Right renal pelvis (tissue), 4 donors: Measurements from ENCODE around the gene TP63. TPM values are rescaled to one million over a fixed set of nuclear protein-coding genes. Genes with fewer than 3 reads are reported as not detected.

Experiments
- DNase-seq, 4 donors: peaks; one replicate each; pipeline ENCODE4 v3.0.0-alpha.2; 2013; ENCODE audit warnings: low read depth in 4 of 4, low spot score in 3 of 4, missing footprints in 1 of 4
- polyA plus RNA-seq, 4 donors: library from polyadenylated mRNA; unstranded; fragments of 120-200 nt; gene quantifications; one replicate each; pipeline ENCODE4 v1.2.1, GENCODE V29; 2013; ENCODE audit not compliant: insufficient read length in 4 of 4

The TP63 gene
- polyA plus RNA-seq, 4 donors, result 0.91 to 3.1 (median 1.7) TPM

DNA sequence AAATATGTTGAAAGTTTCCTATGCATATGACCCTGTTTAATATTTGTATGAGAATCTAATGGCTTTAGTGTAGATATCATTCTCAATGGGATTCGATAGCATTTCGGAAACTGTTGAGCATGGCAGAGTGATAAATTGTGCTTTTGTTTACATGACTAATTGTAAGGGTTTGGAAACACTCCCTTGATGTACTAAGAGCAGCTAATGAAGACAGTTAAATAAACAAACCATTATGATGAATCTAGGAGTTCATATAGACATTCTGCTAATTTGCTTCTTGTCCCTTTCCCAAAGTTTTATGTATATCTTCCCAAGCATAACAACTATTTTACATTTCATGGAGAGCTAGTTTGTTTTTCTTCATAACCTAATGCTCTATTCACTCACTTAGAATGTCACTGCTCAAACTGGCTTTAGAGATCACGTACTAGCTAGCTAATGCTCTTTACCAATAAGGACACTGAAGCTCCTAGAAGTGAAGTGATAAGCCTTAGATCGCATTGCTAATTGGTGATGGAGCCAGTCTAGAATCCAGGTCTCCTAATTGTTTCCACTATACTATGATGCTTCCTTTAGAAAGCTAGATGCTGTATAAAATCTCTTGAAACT is 140.8 kb downstream of the TP63 start:
- DNase-seq, result no peak

DNA sequence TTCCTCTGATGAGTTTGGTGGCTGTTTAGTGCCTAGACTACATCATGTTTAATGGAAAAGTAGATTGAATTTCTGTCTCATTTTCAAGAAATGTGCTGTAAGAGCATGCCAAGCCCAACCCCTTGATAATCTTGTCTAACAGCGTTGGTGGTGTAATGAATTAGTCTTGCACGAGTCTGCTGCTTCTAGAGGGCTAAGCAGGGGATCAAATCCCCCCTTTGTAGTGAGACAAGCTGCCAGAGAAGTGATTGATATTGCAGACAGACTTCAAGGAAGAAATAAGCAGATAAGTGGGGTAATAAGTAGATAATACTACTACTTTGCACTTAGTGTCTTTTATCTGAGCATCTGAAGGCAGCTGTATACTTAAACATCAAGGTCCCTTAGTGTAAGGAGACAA is 141.4 kb downstream of the TP63 start:
- DNase-seq, result no peak

DNA sequence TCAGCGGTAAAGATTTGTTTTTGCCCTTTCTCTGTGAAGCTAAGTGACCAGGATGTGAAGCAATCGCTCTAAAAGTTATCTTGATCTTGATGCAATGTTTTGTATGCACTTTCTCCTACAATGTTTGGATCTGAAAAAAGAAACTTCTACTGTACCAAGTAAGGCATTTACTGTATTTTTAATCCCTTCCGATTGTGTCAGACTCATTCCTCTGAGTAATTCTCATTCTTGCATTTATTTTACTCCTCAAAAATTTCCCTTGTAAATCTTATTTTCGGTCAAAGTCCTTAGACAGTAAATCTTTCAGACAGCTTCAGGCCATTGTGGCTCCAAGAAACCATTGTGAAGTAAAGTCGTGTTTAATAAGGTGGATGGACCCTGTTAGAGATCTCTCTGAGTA is 141.9 kb downstream of the TP63 start:
- no peak for DNase-seq

- DNase-seq, result no peak
Observed at GRCh38 chr3:189776149-189776824, 145.1 kb downstream of the TP63 start.

DNA sequence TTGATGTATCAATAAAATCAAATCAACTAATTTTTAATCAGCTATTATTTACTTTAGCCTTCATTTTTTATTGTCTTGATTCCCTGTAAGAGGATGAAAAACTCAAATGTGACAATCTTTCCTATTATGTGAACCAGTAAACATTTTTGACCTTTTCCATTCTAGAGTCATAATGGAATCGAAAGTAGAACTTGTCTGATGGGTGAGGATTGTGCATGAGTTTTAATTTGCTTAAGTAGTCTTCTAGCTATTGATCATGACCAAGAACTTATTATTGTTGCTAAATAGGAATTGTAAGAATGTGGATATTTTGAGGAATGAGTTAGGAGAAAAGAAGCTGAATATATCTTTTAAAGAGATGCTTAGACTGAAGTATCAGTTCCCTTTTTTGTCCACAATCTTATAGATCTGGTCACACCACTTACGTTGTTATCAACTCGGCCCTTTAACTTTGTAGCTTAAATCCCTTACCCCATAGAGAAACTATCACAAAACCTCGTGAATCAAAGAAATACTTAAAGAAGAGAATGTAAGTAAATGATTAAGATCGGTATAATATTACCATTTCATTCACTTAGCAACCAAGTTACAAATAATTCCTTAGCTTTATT is 147.3 kb downstream of the TP63 start:
- DNase-seq, result no peak

- DNase-seq, result no peak
Observed at GRCh38 chr3:189779166-189779565, 148.0 kb downstream of the TP63 start.

DNA sequence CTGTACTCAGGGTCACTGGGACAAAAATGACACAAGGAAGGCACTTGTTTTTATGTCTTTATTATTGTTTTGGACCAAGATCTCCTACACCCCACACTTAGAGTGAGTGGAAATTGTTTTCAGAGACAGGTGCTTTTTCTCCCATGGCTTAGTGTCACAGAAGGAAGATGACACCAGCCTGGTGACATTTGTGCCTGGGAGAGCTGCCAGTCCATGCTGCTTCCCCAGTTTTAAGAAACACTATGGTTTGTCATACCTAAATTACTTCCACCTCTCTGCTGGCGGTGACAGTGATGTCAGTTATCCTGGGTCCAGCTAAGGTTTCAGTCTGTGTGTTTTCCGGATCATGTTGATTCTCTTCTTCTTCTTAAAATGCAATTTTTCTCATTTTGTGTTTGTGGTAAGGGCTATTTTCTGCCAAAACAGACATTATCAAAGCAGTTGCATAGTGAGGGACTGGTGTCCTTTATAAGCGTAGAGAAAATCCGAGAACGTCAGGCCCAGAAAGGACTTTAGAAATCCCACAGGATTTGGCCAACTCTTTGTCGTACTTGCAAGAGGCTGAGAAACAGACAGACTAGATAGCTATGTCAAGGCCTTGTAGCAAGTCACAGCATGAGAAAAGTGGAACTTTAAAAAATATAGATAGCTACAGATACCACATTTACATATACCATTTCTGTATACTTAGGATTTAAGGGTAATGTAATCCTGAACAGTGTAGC is 149.5 kb downstream of the TP63 start:
- no peak for DNase-seq

- DNase-seq, result peak in 2 of 4 donors; percentile 28 to 35
Observed at GRCh38 chr3:189781415-189781814, 150.2 kb downstream of the TP63 start.

DNA sequence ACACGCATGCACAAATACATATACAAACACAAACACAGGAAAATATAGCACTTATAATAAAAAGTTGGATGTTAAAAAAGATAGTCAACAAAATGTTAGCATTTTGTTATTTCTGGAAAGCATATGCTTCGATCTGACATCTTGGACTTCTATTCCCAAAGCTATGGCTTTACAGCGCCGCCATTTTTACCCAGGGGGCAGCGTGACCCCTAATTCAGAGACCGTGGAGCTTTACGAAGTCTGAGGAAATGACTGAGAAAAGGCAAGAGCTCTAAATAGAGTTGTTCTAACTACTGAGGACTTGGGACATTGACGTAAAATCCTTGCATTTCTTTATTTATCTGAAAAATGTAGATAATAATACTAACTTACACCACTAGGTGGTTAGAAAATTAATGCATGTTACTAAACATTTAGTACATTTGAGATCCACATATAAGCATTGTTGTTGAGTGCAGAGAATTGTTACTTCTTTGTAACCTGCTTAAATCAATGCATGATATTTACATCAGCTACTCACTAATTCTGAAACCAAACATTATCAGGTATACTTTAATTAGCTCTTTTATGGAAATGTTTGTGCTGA is 155.4 kb downstream of the TP63 start:
- no peak for DNase-seq

DNA sequence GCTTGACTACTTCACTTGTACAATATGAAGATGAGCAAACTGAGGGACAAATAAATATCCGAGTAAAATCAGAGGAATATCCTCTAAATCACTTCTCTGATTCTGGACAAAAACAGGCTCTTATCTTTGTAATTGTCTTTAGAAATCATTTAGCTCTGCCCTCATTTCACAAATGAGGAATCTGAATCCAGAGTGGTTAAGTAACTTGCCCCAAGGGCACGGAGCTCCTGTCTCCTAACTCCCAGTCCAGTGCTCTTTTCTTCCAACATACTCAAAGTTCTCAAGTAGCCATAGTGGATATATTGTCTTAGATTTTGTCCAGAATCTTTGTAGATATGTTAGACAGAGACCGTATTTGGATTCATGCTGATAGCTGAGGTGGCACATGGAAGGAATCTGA is 156.0 kb downstream of the TP63 start:
- DNase-seq, result no peak

DNA sequence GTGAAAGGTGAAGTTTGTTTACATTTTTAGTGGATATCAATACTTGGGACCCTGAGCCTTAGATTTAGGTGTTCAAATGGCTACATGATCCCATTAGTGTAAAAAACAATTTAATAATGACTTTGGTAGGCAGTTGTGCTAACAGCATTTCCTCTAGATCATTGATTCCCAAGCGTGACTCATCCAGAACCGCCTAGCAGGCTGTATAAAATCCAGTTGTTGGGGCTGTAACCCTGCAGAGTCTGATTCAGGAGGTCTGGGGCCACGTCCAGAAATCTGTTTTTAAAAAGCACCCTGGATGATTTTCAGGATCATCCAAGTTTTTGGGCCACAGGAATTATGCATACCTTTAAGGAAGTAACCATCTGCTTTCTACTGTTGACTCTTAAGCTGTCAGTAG is 156.4 kb downstream of the TP63 start:
- no peak for DNase-seq

DNA sequence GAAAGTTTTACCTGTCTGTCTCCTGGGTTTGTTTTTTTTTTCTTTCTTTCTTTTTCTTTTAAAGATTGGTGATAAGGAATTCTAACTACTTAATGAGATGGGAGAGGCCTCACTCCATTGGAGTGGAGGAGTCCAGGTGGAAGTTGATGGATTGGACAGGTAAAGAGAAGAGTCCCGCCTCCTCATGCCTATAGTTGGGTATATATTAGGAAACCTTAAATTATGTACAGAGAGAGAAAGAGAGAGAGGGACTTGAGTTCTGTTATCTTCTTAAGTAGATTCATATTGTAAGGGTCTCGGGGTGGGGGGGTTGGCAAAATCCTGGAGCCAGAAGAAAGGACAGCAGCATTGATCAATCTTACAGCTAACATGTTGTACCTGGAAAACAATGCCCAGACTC is 158.2 kb downstream of the TP63 start:
- DNase-seq, result no peak

GRCh38 chr3:189790658-189791057 is 159.5 kb downstream of the TP63 start:
- no peak for DNase-seq

DNA sequence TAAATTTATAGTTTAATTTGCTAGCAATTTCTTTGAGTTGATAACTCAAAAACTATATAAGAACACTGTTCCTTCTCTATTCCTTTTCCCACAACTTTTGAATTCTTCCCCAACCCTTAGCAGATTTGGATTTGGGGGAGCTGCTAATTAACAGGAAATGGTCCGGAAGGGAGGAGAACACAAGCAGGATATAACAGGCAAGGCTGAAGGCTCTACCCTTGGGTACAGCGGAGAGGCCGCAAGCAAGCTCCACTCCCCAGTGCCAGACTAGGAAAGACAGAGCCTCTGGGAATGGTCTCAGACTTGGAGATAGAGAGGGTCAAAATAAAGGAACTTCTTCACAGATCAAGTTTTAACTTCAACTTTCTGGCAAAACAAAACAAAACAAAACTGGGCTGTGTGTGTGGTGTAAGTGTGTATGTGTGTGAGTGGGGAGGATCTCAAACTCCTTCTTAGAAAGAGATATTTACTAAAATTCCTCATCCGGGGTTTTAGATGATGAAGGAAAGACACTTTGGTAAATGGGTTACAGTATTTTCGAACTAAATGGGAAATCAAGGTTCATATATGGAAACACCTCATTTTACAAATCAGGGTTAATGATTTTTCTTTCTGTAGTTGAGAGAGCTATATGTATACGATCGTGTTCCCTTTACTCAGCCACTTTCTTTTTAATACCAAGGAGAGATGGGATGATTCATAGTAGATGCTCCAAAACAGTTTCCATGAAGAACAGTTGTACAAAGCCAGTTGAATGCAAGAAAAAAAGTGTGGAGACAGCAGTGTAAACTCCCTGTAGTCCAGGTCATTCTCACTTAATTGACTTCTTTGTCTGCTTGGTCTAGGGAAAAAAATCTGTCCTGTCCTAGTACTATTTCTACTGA is 161.1 kb downstream of the TP63 start:
- DNase-seq, result no peak

DNA sequence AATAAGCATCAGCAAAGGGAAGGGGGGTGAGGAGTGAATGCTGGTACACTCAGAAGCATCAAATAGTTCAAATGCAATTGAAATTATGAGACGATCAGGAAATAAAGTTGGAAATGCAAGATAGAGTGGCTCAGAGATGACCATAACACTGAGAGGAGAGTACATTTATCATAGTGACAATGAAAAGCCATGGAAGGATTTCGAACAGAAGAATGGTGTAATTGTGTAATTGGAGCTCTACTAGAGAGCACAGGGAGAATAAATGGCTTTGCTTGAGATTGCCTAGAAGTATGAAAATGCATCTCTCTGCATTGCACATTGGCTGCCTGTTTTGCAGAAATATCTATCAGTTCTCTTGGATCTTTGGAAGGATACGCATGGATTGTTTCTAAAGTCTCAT is 163.3 kb downstream of the TP63 start:
- no peak for DNase-seq

- no peak for DNase-seq
Observed at GRCh38 chr3:189797103-189797750, 166.0 kb downstream of the TP63 start.

GRCh38 chr3:189799366-189799765 is 168.2 kb downstream of the TP63 start:
- no peak for DNase-seq

DNA sequence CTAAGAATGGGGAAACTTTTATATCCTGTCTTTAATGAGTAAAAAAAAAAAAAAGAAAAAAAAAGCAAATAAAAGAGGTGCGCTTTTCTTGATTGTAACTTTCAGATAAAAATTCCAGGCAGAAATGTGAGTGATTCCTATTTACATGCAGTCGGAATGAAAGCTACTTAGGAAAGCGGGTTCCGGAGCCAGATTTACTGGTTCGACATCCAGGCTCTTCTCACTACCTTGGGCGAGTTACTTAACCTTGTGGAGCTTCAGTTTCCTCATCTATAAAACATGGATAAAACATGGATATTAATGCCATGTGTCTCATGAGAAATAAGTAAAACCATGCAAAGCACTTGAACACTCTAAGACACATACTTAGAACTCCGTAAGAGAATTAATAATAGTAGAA is 169.2 kb downstream of the TP63 start:
- DNase-seq, result no peak

DNA sequence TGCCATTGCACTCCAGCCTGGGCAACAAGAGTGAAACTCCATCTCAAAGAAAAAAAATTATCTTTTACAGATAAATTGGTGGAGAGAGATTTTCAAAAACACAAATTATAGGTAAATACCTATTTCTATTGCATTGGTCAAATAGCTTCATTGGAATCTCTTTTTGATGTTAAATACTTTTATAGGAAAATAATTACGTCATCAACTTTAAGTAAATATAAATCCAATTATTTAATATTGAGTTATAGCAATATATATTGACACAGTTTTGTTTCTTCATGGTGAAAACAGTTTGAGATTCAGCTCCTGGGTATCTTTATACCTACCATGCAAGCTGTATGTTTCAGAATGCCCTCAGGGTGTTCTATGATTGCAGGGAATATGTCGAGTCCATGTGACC is 172.1 kb downstream of the TP63 start:
- no peak for DNase-seq
